RPMI8226 (cell line): ENCODE data around the gene CDH8.

ENCODE experiments used
- DNase-seq: peaks from one replicate; pipeline ENCODE4 v3.0.0-alpha.2; 2015

CDH8 gene

GRCh38 chr16:62036101-62036801 is at the start of gene CDH8:
Gene CDH8, minus strand, starts transcription at chr16:62036438. Its CDS starts 15,035 bp downstream, at chr16:62021403.
- no peak for DNase-seq

GRCh38 chr16:62079236-62079635 is 43.0 kb upstream of the CDH8 start:
- no peak for DNase-seq

- peak; percentile 29 for DNase-seq
These were observed 41.8 kb upstream of the CDH8 start for GRCh38 chr16:62077998-62078397.

GRCh38 chr16:62076886-62077285 is 40.6 kb upstream of the CDH8 start:
- DNase-seq: no peak

GRCh38 chr16:62068747-62069146 is 32.5 kb upstream of the CDH8 start:
- peak; percentile 43 for DNase-seq

GRCh38 chr16:62067981-62068380 is 31.7 kb upstream of the CDH8 start:
- DNase-seq: no peak

GRCh38 chr16:62067182-62067581 is 30.9 kb upstream of the CDH8 start:
- no peak for DNase-seq

- DNase-seq: no peak
These were observed 30.5 kb upstream of the CDH8 start for GRCh38 chr16:62066747-62067146.

GRCh38 chr16:62064173-62064572 is 27.9 kb upstream of the CDH8 start:
- DNase-seq: no peak

GRCh38 chr16:62060089-62060488 is 23.9 kb upstream of the CDH8 start:
- DNase-seq: no peak

GRCh38 chr16:62059527-62059926 is 23.3 kb upstream of the CDH8 start:
- DNase-seq: no peak

- no peak for DNase-seq
These were observed 22.2 kb upstream of the CDH8 start for GRCh38 chr16:62058412-62058811.

- no peak for DNase-seq
These were observed 15.7 kb upstream of the CDH8 start for GRCh38 chr16:62051942-62052341.

GRCh38 chr16:62050793-62051192 is 14.6 kb upstream of the CDH8 start:
- no peak for DNase-seq

- DNase-seq: no peak
These were observed 10.6 kb upstream of the CDH8 start for GRCh38 chr16:62046801-62047200.

- peak; percentile 67 for DNase-seq
These were observed 5.2 kb upstream of the CDH8 start for GRCh38 chr16:62041401-62041800.

- DNase-seq: no peak
These were observed 2.4 kb upstream of the CDH8 start for GRCh38 chr16:62038646-62039045.

- DNase-seq: no peak
These were observed 2.0 kb upstream of the CDH8 start for GRCh38 chr16:62038225-62038624.

GRCh38 chr16:62036802-62037135 is 531 bp upstream of the CDH8 start:
- DNase-seq: no peak

- no peak for DNase-seq
These were observed 834 bp downstream of the CDH8 start for GRCh38 chr16:62035115-62036092.

- no peak for DNase-seq
These were observed 1.8 kb downstream of the CDH8 start for GRCh38 chr16:62034231-62035114.

GRCh38 chr16:62033065-62033464 is 3.2 kb downstream of the CDH8 start:
- no peak for DNase-seq

GRCh38 chr16:62029947-62030346 is 6.3 kb downstream of the CDH8 start:
- DNase-seq: no peak
